HUDEP-2 (cell line): ENCODE measurements around the gene DPP8.

Experiments
- DNase-seq, 76 experiments: peaks; one replicate each; lab custom pipeline; 2025; ENCODE audit not compliant: unreplicated experiment in 76 of 76; lab: John Stamatoyannopoulos, UW

Gene DPP8

DNA sequence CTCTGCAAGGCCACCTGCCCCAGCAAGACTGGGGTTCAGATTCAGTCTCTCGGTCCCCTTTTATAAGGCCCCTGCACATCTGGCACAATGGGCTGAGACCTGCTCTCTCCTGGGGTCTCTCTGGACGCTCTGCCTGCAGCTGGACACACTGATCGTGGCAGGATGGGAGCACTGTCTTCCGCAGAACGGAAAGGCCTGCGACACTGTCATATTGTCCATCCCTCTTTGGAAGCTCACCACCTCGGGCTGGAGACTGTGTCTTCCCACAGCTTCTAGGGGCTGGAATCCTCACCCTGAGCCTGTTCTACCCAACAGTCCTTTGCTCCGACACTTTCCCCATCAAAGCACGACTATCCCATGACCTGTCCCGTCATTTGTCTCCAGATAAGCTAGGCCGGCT is 83.3 kb downstream of the DPP8 start:
- no peak for DNase-seq

DNA sequence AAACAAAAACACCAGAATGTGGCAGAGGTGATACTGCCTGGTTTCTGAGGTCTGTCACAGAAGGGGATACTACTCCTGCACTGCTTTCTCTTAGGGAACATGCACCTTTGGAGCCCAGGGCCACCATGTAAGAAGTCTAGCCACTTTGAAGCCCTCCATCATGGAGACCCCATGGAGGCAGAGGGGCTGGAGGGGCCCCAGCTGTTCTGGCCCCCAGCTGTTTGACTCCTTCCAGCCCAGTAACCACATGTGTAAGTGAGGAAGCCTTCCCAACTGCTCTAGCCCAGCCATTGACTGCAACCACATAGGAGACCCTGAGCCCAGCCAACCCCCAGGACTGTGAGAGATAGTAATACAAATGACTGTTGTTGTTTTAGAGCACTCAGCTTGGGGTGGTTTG is 85.8 kb downstream of the DPP8 start:
- no peak for DNase-seq

DNA sequence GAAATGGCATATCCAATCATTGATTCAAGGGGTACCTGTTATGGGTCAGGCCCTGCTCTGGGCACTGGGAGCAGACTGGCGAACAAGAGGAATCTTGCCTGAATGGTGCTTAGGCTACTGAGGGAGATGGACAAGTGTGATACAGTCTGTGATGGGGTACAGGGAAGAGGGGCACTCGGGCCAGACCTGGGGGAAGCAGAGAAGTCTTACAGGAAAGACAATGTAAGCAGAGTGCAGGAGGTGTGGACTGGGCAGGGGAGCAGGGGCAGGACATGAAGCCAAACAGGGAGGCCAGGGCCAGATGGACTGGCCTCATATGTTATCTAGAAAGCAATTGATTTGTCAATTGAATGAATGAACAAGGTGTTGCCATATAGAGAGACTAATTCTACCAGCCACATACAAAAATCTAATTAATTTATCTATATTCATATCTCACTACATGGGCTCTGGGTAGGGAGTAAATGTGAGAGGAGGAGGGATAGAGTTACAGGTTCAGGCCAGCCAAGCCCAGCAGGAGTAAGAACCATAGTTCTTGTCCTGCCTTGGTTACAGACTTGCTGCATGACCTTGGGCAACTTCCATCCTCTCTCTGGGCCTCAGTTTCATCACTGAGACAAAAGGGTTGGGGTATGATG is 91.2 kb downstream of the DPP8 start:
- DNase-seq = no peak

DNA sequence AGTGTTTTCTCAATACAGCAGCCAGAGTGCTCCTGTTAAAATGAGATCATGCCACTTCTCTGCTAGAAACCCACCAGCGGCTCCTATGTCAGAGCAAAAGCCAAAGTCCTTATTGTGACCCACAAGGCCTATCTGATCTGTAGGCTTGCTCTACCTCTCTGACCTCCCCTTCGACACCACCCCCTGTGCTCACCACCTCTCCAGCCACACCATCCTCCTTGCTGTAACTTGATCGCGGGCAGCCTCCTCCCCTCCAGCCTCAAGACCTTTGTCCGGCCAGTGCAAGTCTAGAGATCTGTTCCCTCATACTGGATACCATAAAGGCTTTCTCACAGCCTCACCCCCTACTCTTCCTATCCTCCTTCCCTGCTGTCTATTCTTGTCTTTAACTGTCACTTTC is 92.8 kb downstream of the DPP8 start:
- DNase-seq = no peak

GRCh38 chr15:65423976-65424679 is 93.4 kb downstream of the DPP8 start:
- peak in 16 of 76 experiments; percentile 1 to 33 (median 22) for DNase-seq

- DNase-seq = no peak
These were observed 94.1 kb downstream of the DPP8 start for GRCh38 chr15:65423150-65423975.

DNA sequence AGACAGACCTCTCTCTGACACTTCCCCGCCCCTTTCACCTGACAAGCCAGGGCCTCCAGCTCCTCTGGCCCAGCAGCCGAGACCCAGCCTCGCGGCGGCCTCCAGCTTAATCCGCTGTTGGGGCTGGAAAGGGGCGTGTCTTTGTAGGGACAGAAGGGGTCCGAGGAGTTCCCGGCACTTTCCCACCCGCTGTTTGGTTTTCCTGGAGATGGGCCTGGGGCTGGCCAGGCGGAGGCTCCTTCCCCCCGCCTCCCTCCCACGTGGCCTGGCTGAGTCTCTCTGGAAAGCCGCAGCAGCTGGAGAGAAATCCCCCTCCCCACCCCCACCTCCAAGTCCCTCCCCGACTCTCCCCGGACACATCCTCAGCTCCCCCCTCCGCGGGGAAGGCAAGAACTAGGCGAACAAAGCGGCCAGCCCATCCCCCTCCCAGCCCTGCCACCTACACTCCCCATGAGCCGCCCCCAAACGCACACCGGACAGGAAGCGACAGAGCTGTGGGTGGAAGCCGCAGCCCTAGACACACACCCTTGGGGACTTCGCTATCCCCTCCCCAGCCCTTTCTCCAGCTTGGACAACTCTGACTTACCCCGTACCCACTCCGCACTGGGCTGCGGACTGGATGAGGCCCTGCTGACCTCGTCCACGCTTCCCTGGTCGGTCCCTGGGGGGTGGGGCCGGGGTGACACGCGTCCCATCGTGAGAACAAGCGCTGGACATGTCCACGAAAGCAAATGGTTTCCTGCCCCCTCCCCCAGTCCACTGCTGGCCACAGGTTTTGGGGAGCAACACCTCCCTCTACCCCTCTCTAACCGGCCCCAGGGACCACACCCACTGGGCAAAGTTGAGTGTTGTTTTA is 95.9 kb downstream of the DPP8 start:
- DNase-seq = peak in 3 of 76 experiments; percentile 8 to 30 (median 10)

DNA sequence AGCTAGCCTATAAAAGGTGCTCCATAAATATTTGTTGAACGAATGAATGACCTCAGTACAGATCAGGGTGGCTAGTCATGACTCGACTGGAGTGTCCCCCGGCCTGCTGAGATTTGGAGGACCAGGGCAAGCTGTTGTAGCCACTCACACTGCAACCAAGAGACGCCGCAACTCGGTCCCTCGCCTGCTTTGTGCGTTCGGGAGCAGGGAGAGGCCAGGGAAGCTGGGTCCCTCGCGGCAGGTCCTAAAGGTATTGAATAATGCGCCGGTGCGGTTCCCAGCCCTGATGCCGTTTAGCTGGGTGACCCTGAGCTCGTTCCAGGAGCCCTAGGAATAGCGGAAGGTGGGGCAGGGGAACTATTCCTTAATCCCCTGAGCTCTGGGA is 96.5 kb downstream of the DPP8 start:
- no peak for DNase-seq

DNA sequence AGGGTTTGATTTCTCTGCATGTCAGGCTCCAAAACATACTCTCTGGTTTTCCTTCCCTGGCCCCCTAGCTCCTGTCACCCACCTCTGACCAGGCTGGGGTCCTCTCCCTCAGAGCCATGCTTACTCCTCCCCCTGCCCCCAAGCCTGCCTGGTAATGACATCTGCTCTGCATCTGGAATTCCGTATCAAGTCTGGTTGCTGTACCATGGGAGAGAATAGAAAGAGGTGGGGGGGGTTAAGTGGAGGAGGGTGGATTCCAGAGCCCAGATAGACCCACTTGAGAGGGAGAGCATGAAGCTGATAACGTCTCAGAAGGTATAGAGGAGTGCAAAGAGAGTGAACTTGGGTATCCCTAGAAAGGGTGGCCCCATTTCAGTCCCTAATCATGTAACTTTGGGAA is 98.9 kb downstream of the DPP8 start:
- no peak for DNase-seq

DNA sequence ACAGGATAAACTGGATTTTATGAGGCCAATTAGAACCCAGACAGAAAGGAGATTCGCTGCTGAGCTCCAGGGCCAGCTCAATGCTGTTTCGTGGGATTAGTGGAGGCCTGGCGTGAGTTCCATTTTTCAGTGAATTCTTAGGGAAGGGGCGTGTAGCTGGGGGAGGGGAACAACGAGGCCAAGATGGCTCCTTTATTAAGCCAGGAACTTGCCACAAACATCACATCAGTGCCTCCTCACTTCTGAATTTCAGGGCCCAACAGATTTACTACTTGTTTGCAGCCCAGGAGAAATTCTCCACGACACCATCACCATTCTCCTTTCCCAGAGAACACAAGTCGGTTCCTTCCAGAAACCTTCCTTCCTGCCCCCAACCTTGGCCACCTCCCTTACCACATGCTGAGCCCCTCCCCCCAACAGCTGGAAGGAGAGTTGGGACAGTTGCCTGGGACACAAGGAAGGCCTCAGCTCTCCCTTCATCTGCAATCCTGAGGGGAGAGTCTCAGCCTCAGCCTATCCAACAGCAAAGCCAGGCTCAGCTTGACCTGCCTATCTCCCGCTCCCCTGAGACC is 100.6 kb downstream of the DPP8 start:
- no peak for DNase-seq

DNA sequence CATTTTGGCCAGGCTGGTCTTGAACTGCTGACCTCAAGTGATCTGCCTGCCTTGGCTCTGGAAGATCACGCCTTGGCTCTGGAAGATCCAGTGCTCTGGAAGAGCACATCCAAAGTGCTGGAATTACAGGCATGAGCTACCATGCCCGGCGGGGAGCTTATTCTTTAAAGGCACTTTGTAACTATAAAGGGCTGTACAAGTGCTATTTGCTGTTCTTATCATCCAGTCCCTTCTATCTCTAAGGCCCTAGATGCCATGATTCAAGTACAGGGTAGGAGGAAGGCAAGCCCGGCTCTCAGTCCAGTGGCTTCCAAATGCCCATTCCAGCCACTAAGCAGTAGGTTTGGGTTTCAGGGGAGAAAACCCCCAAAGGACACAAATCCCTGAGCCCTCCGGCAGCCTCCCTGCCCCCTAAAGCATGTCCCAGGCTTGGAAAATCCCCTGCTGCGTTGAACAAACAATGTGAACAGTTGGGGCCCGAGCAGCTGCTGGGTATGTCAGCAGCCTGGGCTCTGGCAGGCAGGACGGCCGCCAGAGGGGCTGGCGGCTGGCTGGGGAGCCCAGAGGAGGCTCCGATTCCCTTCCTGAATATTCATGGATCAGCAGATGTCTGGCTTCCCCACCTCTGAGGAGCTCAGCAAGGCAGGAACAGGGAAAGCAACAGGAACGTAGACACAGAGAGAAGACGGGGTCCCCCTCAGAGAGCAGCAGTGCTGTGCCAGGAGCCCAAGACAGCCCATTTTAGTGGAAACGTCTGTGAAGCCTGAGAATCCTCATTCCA is 102.5 kb downstream of the DPP8 start:
- no peak for DNase-seq

DNA sequence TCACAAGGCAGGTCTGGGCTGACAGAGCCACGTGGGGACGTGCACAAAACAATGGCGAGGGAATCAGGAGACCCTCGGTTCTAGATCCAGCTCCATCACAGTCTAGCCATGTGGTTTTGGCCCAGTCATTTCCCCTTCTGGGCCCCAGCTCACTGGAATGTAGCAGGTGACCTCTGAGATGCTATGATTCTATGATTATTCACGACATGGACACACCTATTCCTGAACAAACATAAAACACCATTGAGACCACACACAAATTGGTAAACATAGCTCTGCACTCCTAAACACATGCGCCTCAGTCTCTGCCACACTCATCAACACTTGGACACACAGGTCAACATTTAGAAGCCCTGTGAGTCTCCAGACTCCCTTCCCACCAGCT is 103.7 kb downstream of the DPP8 start:
- DNase-seq = no peak

DNA sequence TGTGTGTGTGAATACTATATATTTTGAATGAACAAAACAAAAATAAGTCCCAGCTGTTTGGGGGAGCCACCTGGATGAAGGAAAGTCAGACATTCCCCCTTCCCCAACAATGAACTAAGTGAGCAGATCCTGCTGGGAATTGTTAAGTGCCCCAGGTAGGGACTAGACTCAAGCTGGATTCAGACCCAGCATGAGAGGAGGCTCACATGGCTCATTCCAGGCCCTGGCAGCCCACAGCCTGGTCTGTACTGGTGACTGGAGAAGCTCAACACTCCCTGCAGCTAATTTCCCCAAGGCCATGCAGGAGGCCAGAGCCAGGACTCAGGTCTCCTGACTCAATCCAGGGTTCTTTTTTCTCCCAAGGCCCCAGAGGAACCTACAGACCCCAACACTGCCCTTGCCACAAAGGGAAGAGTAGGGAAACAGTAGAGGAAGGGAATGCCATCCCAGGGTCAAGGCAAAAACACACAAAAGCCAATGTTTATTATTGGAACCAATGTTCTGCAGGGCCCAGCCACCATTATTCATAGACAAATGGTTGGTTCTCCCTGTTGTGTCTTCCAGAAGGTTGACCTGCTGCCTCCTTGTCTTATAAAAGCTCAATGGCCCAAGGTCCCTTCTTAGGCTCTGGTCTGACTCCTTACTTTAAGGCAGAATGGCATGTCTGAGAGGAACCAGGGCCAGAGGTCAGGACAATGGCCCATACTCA is 104.3 kb downstream of the DPP8 start:
- DNase-seq = no peak

GRCh38 chr15:65412556-65412955 is 104.9 kb downstream of the DPP8 start:
- DNase-seq = no peak

GRCh38 chr15:65411465-65412071 is 105.9 kb downstream of the DPP8 start:
- DNase-seq = no peak

- DNase-seq = no peak
These were observed 106.5 kb downstream of the DPP8 start for GRCh38 chr15:65410972-65411371.

DNA sequence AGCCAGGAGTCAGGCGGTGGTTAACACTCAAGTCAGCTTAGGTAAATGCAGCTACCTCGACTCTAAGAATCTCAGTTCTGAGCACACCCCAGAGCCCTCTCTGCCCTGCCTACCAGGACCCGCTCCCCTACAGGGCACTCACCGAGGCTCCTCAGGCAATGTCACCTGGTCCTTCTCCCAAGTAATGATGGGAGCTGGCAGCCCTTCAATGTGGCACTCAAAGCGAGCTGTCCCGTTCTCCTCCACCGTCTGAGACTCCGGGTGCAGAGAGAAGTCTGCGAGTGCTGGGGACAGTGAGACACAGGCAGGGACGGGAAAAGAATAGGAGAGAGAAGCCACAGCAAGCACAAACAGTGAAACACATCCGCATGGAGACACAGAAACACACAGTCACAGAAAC is 107.5 kb downstream of the DPP8 start:
- DNase-seq = no peak

GRCh38 chr15:65409036-65409631 is 108.4 kb downstream of the DPP8 start:
- no peak for DNase-seq
